ENCODE data around the gene CNTNAP2. TPM values are rescaled to one million over a fixed set of nuclear protein-coding genes. Genes with fewer than 3 reads are reported as not detected.

Gene CNTNAP2
- total RNA-seq, 1 experiment from 2014 or later, result 64.5 TPM

DNA sequence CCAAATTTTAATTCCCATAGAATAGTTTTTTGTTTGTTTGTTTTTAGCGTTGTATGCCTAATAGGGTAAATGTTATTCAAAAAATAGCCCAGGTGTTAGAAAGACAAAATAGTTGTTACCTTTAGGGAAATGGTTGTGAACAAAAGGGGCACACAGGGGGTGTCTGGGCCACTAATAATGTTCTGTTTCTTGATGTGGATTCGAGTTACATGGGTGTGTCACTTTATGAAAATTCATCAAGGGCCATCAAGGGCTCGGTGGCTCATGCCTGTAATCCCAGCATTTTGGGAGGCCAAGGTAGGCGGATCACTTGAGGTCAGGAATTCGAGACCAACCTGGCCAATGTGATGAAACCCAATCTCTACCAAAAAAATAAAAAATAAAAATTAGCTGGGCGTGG lies 1942.2 kb downstream of the CNTNAP2 start:
- no peaks in the 10 kb centered on the region for H3K79me1 ChIP-seq (ENCODE audit: insufficient read depth, low read depth, low read length, poor library complexity, severe bottlenecking)
- H2BK12ac ChIP-seq (ENCODE audit: insufficient read length, low read depth, low read length), result no peak overlapping the region
- H3K4me1 ChIP-seq (ENCODE audit: insufficient read depth, low read length), result peaks cover 6% of the 10 kb centered on the region; the same call in 1 of the 2 replicates
- no peak overlapping the region for H2BK120ac ChIP-seq (ENCODE audit: low read depth, low read length, poor library complexity, severe bottlenecking)
- H3K9ac ChIP-seq (ENCODE audit: extremely low read depth, insufficient read length, low read length), result no peak overlapping the region
- H4K8ac ChIP-seq (replicated peaks; ENCODE audit: insufficient read length, low read depth, low read length), result no peak overlapping the region
- no peak overlapping the region for H2BK5ac ChIP-seq (ENCODE audit: insufficient read length, low read length)
- DNase-seq, result no peak
- H3K36me3 Mint-ChIP-seq (ENCODE audit: insufficient read depth in 1 of 3, low read depth in 3 of 3), result no peaks in the 10 kb centered on the region
- H3K4ac ChIP-seq (ENCODE audit: low read depth, low read length), result no peak overlapping the region
- H3T11ph ChIP-seq (ENCODE audit: low read length), result no peak overlapping the region
- no peaks in the 10 kb centered on the region for H3K23me2 ChIP-seq (ENCODE audit: insufficient read length, low read depth, low read length, poor library complexity, severe bottlenecking)
- H3K18ac ChIP-seq (ENCODE audit: insufficient read length, low read depth, low read length), result no peak overlapping the region
- peaks cover 6 to 9% of the 10 kb centered on the region in 2 experiments for H3K4me1 Mint-ChIP-seq
- WGBS (ENCODE audit: extremely low coverage, insufficient read length, low lambda C conversion rate), result no CpG with 5 or more reads among the region's 6 CpGs
- no peak overlapping the region for H2BK20ac ChIP-seq (ENCODE audit: low read depth, low read length, poor library complexity, severe bottlenecking)
- no peaks in the 10 kb centered on the region for H3K79me2 ChIP-seq (ENCODE audit: insufficient read depth, low read length)
- H3K4me3 Mint-ChIP-seq, result no peak overlapping the region
- H3K9me3 Mint-ChIP-seq, result peaks cover 0 to 3% of the 10 kb centered on the region in 2 experiments; a peak in 1 of 5 replicates
- H2AFZ ChIP-seq (ENCODE audit: low read length), result no peak overlapping the region
- H3K27ac ChIP-seq (ENCODE audit: insufficient read length, low read depth, low read length), result no peak overlapping the region
- no peak overlapping the region for H2BK15ac ChIP-seq (ENCODE audit: low read depth, low read length)
- H4K91ac ChIP-seq (ENCODE audit: insufficient read length, low read depth, low read length), result no peak overlapping the region
- H4K20me1 ChIP-seq (ENCODE audit: control insufficient read depth, insufficient read depth, insufficient read length), result no peaks in the 10 kb centered on the region
- H2AK5ac ChIP-seq (ENCODE audit: insufficient read length, low read length), result no peak overlapping the region
- H3K9me3 ChIP-seq (ENCODE audit: control insufficient read depth, low read depth, low read length), result no peaks in the 10 kb centered on the region
- H3K4me2 ChIP-seq (ENCODE audit: insufficient read depth, insufficient read length, low read length), result no peak overlapping the region
- H3K14ac ChIP-seq (ENCODE audit: insufficient read depth, low read length), result no peak overlapping the region
- H3K27me3 Mint-ChIP-seq (ENCODE audit: low read depth), result no peaks in the 10 kb centered on the region
- H3K27ac Mint-ChIP-seq, result no peak overlapping the region; a peak in 1 of 7 replicates
- TF ChIP-seq, protein P1, sequence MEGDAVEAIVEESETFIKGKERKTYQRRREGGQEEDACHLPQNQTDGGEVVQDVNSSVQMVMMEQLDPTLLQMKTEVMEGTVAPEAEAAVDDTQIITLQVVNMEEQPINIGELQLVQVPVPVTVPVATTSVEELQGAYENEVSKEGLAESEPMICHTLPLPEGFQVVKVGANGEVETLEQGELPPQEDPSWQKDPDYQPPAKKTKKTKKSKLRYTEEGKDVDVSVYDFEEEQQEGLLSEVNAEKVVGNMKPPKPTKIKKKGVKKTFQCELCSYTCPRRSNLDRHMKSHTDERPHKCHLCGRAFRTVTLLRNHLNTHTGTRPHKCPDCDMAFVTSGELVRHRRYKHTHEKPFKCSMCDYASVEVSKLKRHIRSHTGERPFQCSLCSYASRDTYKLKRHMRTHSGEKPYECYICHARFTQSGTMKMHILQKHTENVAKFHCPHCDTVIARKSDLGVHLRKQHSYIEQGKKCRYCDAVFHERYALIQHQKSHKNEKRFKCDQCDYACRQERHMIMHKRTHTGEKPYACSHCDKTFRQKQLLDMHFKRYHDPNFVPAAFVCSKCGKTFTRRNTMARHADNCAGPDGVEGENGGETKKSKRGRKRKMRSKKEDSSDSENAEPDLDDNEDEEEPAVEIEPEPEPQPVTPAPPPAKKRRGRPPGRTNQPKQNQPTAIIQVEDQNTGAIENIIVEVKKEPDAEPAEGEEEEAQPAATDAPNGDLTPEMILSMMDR (conservative IDR thresholded peaks at IDR 0.05), result no peak
- H3K27me3 ChIP-seq (ENCODE audit: insufficient read depth, low read length), result no peaks in the 10 kb centered on the region; the same call in 1 of the 2 replicates
- no peak overlapping the region for H3K56ac ChIP-seq (ENCODE audit: insufficient read length, low read depth, low read length)
- no peak overlapping the region for H3K23ac ChIP-seq (ENCODE audit: insufficient read length, low read depth, low read length)
- no peak overlapping the region for H4K5ac ChIP-seq (ENCODE audit: insufficient read length, low read depth, low read length)
